ENCODE measurements around the gene TMTC2.

TMTC2 gene

DNA sequence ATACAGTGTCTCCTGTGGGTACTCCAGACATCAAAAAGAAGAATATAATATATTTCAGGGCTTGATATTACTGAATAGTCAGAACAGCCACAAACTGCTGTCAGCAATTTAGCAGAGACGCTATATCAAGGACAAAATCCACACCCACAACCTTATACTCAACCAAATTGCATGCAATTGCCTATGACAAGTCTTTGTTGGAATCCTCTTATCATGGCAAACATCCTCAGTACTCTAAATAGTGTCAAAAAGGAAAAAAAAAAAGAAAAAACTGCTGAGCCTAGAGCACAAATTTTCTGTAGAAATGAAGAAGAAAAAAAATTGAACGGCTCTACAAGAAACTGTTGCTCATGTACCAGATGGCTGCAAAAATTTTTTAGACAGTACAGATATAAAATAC lies 485.7 kb downstream of the TMTC2 start:
- H3K9ac ChIP-seq (ENCODE audit: low read depth, low read length): no peak overlapping the region

DNA sequence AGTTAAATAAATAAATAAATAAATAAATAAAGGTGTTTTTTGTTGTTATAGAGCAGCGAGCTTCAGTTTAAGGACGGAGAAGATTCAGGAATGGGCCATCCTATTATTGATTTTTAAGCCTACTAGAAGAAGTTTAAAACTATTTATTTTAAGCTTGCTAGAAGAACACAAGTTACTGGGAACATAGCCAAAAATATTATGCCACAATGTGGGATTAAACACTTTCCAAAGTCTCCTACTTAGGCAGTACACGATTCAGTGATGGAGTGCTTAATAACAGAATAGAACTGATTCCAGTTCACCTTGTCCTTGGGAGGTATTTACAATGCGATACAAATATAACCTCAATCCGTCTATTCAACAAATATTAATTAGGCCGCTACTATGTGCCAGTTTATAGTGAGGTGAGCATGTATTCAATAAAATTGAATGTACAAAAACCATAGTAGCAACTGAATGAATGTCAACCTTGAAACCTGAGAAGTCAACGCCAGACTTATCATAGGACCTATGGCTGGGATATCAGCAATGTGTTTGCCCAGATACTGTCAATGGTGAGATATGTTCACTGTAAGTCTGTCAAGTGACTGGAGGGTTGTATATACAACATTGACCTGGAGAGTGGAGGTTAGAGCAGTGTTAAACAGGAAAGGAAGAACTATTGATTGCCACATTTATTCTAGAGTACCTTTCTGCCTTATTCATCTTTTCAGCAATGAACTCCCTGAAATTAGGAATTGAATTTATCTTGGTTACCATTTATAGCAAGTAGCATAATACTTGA lies 486.4 kb downstream of the TMTC2 start:
- Histone ChIP-seq H3K36me3 (ENCODE audit: control insufficient read depth, insufficient read depth, low read length) (no peaks in the 10 kb centered on the region), H3K27me3 (ENCODE audit: control insufficient read depth, insufficient read depth, low read length) (no peaks in the 10 kb centered on the region), H3K9me3 (ENCODE audit: control insufficient read depth, insufficient read depth, low read length) (no peaks in the 10 kb centered on the region), H3K4me1 (ENCODE audit: control insufficient read depth, insufficient read depth, low read length) (peaks cover 2% of the 10 kb centered on the region), H3K4me3 (ENCODE audit: low read depth, low read length) (no peak overlapping the region), H3K9ac (ENCODE audit: low read depth, low read length) (no peak overlapping the region)

More for the DNA sequence above, 485.7 kb downstream of the TMTC2 start:
- Histone ChIP-seq H3K9me3 (ENCODE audit: control insufficient read depth, insufficient read depth, low read length) (no peaks in the 10 kb centered on the region), H3K4me3 (ENCODE audit: low read depth, low read length) (no peak overlapping the region), H3K4me1 (ENCODE audit: control insufficient read depth, insufficient read depth, low read length) (peaks cover 2% of the 10 kb centered on the region), H3K27me3 (ENCODE audit: control insufficient read depth, insufficient read depth, low read length) (no peaks in the 10 kb centered on the region), H3K36me3 (ENCODE audit: control insufficient read depth, insufficient read depth, low read length) (no peaks in the 10 kb centered on the region)

DNA sequence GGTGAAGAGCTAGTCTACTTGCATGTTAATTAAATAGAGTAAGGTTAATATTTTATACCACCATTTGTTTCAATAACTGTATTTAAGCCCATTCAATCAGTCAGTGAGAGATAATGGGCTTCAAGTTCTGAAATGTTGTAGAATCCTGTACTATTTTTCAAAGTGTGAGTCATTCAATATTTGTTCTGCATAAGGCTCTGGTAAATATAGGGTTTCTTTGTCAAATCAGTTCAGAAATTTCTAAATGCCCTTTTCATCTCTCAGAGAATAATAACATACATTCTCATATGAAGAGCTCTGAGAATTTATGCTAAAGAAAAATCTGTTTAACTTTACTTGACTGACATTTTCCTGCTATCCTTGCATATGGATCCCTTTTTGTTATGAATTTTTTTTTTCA lies 493.3 kb downstream of the TMTC2 start:
- no peak overlapping the region for H3K9ac ChIP-seq (ENCODE audit: low read depth, low read length)

DNA sequence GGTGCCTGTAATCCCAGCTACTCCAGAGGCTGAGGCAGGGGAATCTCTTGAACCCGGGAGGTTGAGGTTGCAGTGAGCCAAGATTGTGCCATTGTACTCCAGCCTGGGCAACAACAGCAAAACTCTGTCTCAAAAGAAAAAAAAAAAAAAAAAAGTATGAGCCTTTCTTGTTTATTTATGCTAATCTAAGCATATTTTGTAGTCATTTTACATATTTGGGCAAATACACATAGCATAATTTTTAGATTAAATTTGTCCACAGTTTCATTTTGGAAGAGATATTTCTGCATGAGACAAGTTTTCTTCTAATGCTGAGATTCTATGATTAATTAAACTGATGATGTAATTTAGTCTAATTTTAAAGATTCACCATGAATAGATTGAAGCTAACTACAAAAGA lies 494.4 kb downstream of the TMTC2 start:
- no peak overlapping the region for H3K9ac ChIP-seq (ENCODE audit: low read depth, low read length)
- no peaks in the 10 kb centered on the region for H3K27me3 ChIP-seq (ENCODE audit: control insufficient read depth, insufficient read depth, low read length)
- no peaks in the 10 kb centered on the region for H3K4me1 ChIP-seq (ENCODE audit: control insufficient read depth, insufficient read depth, low read length)
- no peak overlapping the region for H3K4me3 ChIP-seq (ENCODE audit: low read depth, low read length)
- H3K36me3 ChIP-seq (ENCODE audit: control insufficient read depth, insufficient read depth, low read length): no peaks in the 10 kb centered on the region
- H3K9me3 ChIP-seq (ENCODE audit: control insufficient read depth, insufficient read depth, low read length): no peaks in the 10 kb centered on the region

More for the DNA sequence above, 493.3 kb downstream of the TMTC2 start:
- H3K9me3 ChIP-seq (ENCODE audit: control insufficient read depth, insufficient read depth, low read length): no peaks in the 10 kb centered on the region
- no peaks in the 10 kb centered on the region for H3K27me3 ChIP-seq (ENCODE audit: control insufficient read depth, insufficient read depth, low read length)
- H3K36me3 ChIP-seq (ENCODE audit: control insufficient read depth, insufficient read depth, low read length): no peaks in the 10 kb centered on the region
- no peaks in the 10 kb centered on the region for H3K4me1 ChIP-seq (ENCODE audit: control insufficient read depth, insufficient read depth, low read length)
- no peak overlapping the region for H3K4me3 ChIP-seq (ENCODE audit: low read depth, low read length)

DNA sequence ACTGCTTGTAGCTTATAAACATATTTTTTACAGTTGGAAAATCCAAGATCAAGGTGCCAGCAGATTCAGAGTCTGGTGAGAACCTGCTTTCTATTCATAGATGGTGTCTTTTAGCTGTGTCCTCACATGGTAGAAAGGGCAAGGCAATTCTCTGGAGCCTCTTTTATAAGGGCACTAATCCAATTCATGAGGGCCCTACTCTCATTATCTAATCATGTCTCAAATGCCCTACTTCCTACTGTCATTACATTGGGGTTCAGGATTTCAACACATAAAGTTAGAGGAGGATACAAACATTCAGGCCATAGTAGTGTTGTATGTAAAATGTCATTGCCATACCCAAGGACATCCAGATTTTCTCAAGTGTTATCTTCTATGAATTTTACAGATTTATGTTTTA lies 496.4 kb downstream of the TMTC2 start:
- H3K36me3 ChIP-seq (ENCODE audit: control insufficient read depth, insufficient read depth, low read length): no peaks in the 10 kb centered on the region
- no peak overlapping the region for H3K9ac ChIP-seq (ENCODE audit: low read depth, low read length)
- H3K9me3 ChIP-seq (ENCODE audit: control insufficient read depth, insufficient read depth, low read length): no peaks in the 10 kb centered on the region
- H3K27me3 ChIP-seq (ENCODE audit: control insufficient read depth, insufficient read depth, low read length): no peaks in the 10 kb centered on the region
- no peaks in the 10 kb centered on the region for H3K4me1 ChIP-seq (ENCODE audit: control insufficient read depth, insufficient read depth, low read length)
- no peak overlapping the region for H3K4me3 ChIP-seq (ENCODE audit: low read depth, low read length)

Measured in iPS-15b (cell line).